Hepatocyte (in vitro differentiated cells): ENCODE data around the gene CD58. TPM values are rescaled to one million over a fixed set of nuclear protein-coding genes. Genes with fewer than 3 reads are reported as not detected.
A peak's percentile ranks its signal among the peaks of the same experiment; 100 is the strongest.

Source experiments
- DNase-seq: peaks from one replicate; pipeline ENCODE4 v3.0.0-alpha.2; 2016; ENCODE audit warnings: low spot score
- H2AFZ ChIP-seq: fragments of 200-600 bp; sonication (generic); 2 replicates; pipeline ENCODE4 v1.6.0; 2016; ENCODE audit warnings: antibody characterized with exemption, mild to moderate bottlenecking
- H3K27ac ChIP-seq: fragments of 200-600 bp; sonication (generic); 2 replicates; pipeline ENCODE4 v1.5.1; 2016; ENCODE audit warnings: mild to moderate bottlenecking
- H3K27me3 ChIP-seq: fragments of 200-600 bp; sonication (generic); 2 replicates; pipeline ENCODE4 v1.6.1; 2016
- H3K36me3 ChIP-seq: fragments of 200-600 bp; sonication (generic); replicated peaks from 2 replicates; pipeline ENCODE4 v1.5.1; 2016; ENCODE audit warnings: low read depth; ENCODE audit not compliant: insufficient read depth
- H3K4me1 ChIP-seq: fragments of 200-600 bp; sonication (generic); 2 replicates; pipeline ENCODE4 v1.5.1; 2016; ENCODE audit warnings: mild to moderate bottlenecking, moderate library complexity; ENCODE audit not compliant: insufficient read depth
- H3K4me2 ChIP-seq: fragments of 200-600 bp; sonication (generic); 2 replicates; pipeline ENCODE4 v1.6.0; 2016
- H3K4me3 ChIP-seq: fragments of 200-600 bp; sonication (generic); 2 replicates; pipeline ENCODE4 v1.5.1; 2016; ENCODE audit warnings: mild to moderate bottlenecking
- H3K79me2 ChIP-seq: fragments of 200-600 bp; sonication (generic); 2 replicates; pipeline ENCODE4 v1.6.0; 2017; ENCODE audit warnings: mild to moderate bottlenecking
- H3K9me2 ChIP-seq: fragments of 200-600 bp; sonication (generic); replicated peaks from 2 replicates; pipeline ENCODE4 v1.6.0; 2017; ENCODE audit warnings: mild to moderate bottlenecking; ENCODE audit not compliant: insufficient read depth
- H3K9me3 ChIP-seq: fragments of 200-600 bp; sonication (generic); 2 replicates; pipeline ENCODE4 v1.5.1; 2016; ENCODE audit warnings: low read depth, mild to moderate bottlenecking
- H4K20me1 ChIP-seq: fragments of 200-600 bp; sonication (generic); 2 replicates; pipeline ENCODE4 v1.6.0; 2016; ENCODE audit warnings: mild to moderate bottlenecking; ENCODE audit not compliant: insufficient read depth, poor library complexity, severe bottlenecking
- CTCF ChIP-seq: fragments of 200-600 bp; sonication (generic); IDR thresholded peaks from 2 replicates; pipeline ENCODE4 v1.5.1; 2016; ENCODE audit warnings: antibody characterized with exemption, mild to moderate bottlenecking; ENCODE audit not compliant: poor library complexity
- EZH2 ChIP-seq: fragments of 200-600 bp; sonication (generic); IDR thresholded peaks from 2 replicates; pipeline ENCODE4 v1.6.1; 2016; ENCODE audit warnings: antibody characterized with exemption, mild to moderate bottlenecking, borderline replicate concordance
- EZH2phosphoT487 ChIP-seq: fragments of 200-600 bp; sonication (generic); IDR thresholded peaks from one replicate; pipeline ENCODE4 v1.6.1; 2018; ENCODE audit warnings: antibody characterized with exemption, mild to moderate bottlenecking, low read depth, moderate library complexity; ENCODE audit not compliant: unreplicated experiment, severe bottlenecking
- WGBS: methylation state at CpG from one replicate; pipeline ENCODE4 v1.1.6; 2016; ENCODE audit warnings: low lambda C conversion rate; ENCODE audit errors: missing lambda C conversion rate; 5-methylcytosine and 5-hydroxymethylcytosine counted together
- polyA plus RNA-seq: library from polyadenylated mRNA; unstranded; fragments of >200 nt; fragmentation: Nextera tagmentation; extraction: Ambion mirVana; gene quantifications from 2 replicates; pipeline ENCODE4 v1.2.1, GENCODE V29; 2016
- total RNA-seq: library from RNA; depleted of rRNA; stranded (reverse); fragments of >200 nt; gene quantifications from 2 replicates; pipeline ENCODE4 v1.2.3, GENCODE V29; 2014

CD58 gene
- total and polyA plus RNA-seq, 2 experiments from 2014 or later: 14.4 to 26.9 TPM

GRCh38 chr1:116482490-116482889 is 88.3 kb downstream of the CD58 start:
- no peak for DNase-seq
- Histone ChIP-seq H2AFZ (no peak overlapping the region), H3K36me3 (no peaks in the 10 kb centered on the region), H3K27me3 (no peaks in the 10 kb centered on the region), H3K4me1 (peaks cover 53% of the 10 kb centered on the region), H3K27ac (peak overlapping the region; percentile 80), H4K20me1 (no peaks in the 10 kb centered on the region), H3K4me2 (no peak overlapping the region), H3K4me3 (no peak overlapping the region), H3K79me2 (peaks cover 20% of the 10 kb centered on the region), H3K9me3 (no peaks in the 10 kb centered on the region), H3K9me2 (no peaks in the 10 kb centered on the region)
- TF ChIP-seq CTCF (no peak), EZH2phosphoT487 (no peak), EZH2 (no peak)
- 91% methylated on average over 2 of the region's 2 CpGs for WGBS

GRCh38 chr1:116481934-116482333 is 88.9 kb downstream of the CD58 start:
- Histone ChIP-seq H3K4me1 (peaks cover 58% of the 10 kb centered on the region), H3K9me2 (no peaks in the 10 kb centered on the region), H3K27ac (peak overlapping the region; percentile 80), H4K20me1 (no peaks in the 10 kb centered on the region), H3K36me3 (no peaks in the 10 kb centered on the region), H2AFZ (no peak overlapping the region), H3K27me3 (no peaks in the 10 kb centered on the region), H3K79me2 (peaks cover 16% of the 10 kb centered on the region), H3K9me3 (no peaks in the 10 kb centered on the region), H3K4me2 (peak overlapping the region; percentile 24), H3K4me3 (no peak overlapping the region)
- 57% methylated on average over 3 of the region's 3 CpGs for WGBS
- TF ChIP-seq CTCF: no peak
- TF ChIP-seq EZH2phosphoT487: no peak
- TF ChIP-seq EZH2: no peak
- DNase-seq: peak; percentile 63

GRCh38 chr1:116478621-116479020 is 92.2 kb downstream of the CD58 start:
- H3K36me3 ChIP-seq: no peaks in the 10 kb centered on the region

More at GRCh38 chr1:116478621-116479020, 92.2 kb downstream of the CD58 start:
- Histone ChIP-seq H2AFZ (no peak overlapping the region), H3K9me2 (no peaks in the 10 kb centered on the region), H3K4me1 (peaks cover 71% of the 10 kb centered on the region), H3K27ac (peak overlapping the region; percentile 99), H3K4me3 (no peak overlapping the region), H3K9me3 (no peaks in the 10 kb centered on the region), H3K27me3 (no peaks in the 10 kb centered on the region), H3K4me2 (no peak overlapping the region), H4K20me1 (no peaks in the 10 kb centered on the region), H3K79me2 (peaks cover 14% of the 10 kb centered on the region)
- no peak for TF ChIP-seq EZH2phosphoT487
- no peak for TF ChIP-seq CTCF
- TF ChIP-seq EZH2: no peak
- DNase-seq: no peak
- WGBS: 86% methylated on average over 6 of the region's 6 CpGs
